Neuronal stem cell (in vitro differentiated cells): Measurements from ENCODE around the gene NOP14. TPM values are rescaled to one million over a fixed set of nuclear protein-coding genes. Genes with fewer than 3 reads are reported as not detected.
A peak's percentile ranks its signal among the peaks of the same experiment; 100 is the strongest.

ENCODE experiments used
- DNase-seq: peaks from one replicate; pipeline ENCODE4 v3.0.0-alpha.2; 2013; ENCODE audit warnings: low spot score
- H2AFZ ChIP-seq: one replicate; pipeline ENCODE4 v1.6.1; 2013; ENCODE audit warnings: mild to moderate bottlenecking, low read length, inconsistent platforms
- H2AK5ac ChIP-seq: 2 replicates; pipeline ENCODE4 v1.6.1; 2013; ENCODE audit warnings: low read depth, mild to moderate bottlenecking, inconsistent platforms, low read length, moderate library complexity, mixed read lengths
- H2BK120ac ChIP-seq: 2 replicates; pipeline ENCODE4 v1.6.1; 2013; ENCODE audit warnings: low read depth, mild to moderate bottlenecking, inconsistent platforms, low read length, moderate library complexity, mixed read lengths
- H2BK12ac ChIP-seq: one replicate; pipeline ENCODE4 v1.6.1; 2013; ENCODE audit warnings: low read length, inconsistent platforms
- H2BK15ac ChIP-seq: 2 replicates; pipeline ENCODE4 v1.6.1; 2013; ENCODE audit warnings: mild to moderate bottlenecking, low read length, inconsistent platforms, mixed read lengths
- H2BK5ac ChIP-seq: one replicate; pipeline ENCODE4 v1.6.1; 2013; ENCODE audit warnings: inconsistent platforms, mild to moderate bottlenecking, low read length, moderate library complexity
- H3K14ac ChIP-seq: one replicate; pipeline ENCODE4 v1.6.1; 2013; ENCODE audit warnings: low read length, inconsistent platforms
- H3K18ac ChIP-seq: 2 replicates; pipeline ENCODE4 v1.6.1; 2013; ENCODE audit warnings: low read length, inconsistent platforms
- H3K23ac ChIP-seq: 2 replicates; pipeline ENCODE4 v1.6.1; 2013; ENCODE audit warnings: low read depth, mild to moderate bottlenecking, mixed read lengths, low read length, inconsistent platforms; ENCODE audit not compliant: poor library complexity
- H3K27ac ChIP-seq: replicated peaks from 3 replicates; pipeline ENCODE4 v1.5.1; 2013; ENCODE audit warnings: low read length, inconsistent platforms
- H3K27me3 ChIP-seq, 3 experiments: 2 replicates each; pipeline ENCODE4 v1.6.1; 2013; ENCODE audit warnings: low read length in 3 of 3, mild to moderate bottlenecking in 2 of 3, inconsistent platforms in 1 of 3, low read depth in 1 of 3, mixed read lengths in 1 of 3, moderate library complexity in 1 of 3; ENCODE audit not compliant: control insufficient read depth in 3 of 3, insufficient read depth in 3 of 3
- H3K36me3 ChIP-seq, 2 donors: replicated peaks in 1 of 2; 2 replicates each; pipeline ENCODE4 v1.6.1; 2013; ENCODE audit warnings: low read length in 2 of 2; ENCODE audit not compliant: control insufficient read depth in 2 of 2, insufficient read depth in 2 of 2
- H3K4ac ChIP-seq: 2 replicates; pipeline ENCODE4 v1.6.1; 2013; ENCODE audit warnings: inconsistent platforms, mild to moderate bottlenecking, low read length, moderate library complexity
- H3K4me1 ChIP-seq, 2 donors: 1 replicate in 1 of 2; 2 replicates in 1 of 2; pipeline ENCODE4 v1.6.1; 2013; ENCODE audit warnings: low read length in 2 of 2, low read depth in 1 of 2; ENCODE audit not compliant: control insufficient read depth in 2 of 2, insufficient read depth in 1 of 2
- H3K4me2 ChIP-seq: one replicate; pipeline ENCODE4 v1.6.1; 2013; ENCODE audit warnings: mild to moderate bottlenecking, low read length, inconsistent platforms; ENCODE audit not compliant: insufficient read depth, poor library complexity, severe bottlenecking
- H3K4me3 ChIP-seq, 2 donors: 2 replicates each; pipeline ENCODE4 v1.5.1; 2013; ENCODE audit warnings: low read length in 2 of 2, mild to moderate bottlenecking in 2 of 2, inconsistent platforms in 1 of 2, moderate library complexity in 1 of 2
- H3K79me1 ChIP-seq: one replicate; pipeline ENCODE4 v1.6.1; 2013; ENCODE audit warnings: low read depth, mild to moderate bottlenecking, inconsistent platforms, low read length, moderate library complexity
- H3K9ac ChIP-seq: one replicate; pipeline ENCODE4 v1.6.1; 2013; ENCODE audit warnings: mild to moderate bottlenecking, low read depth, low read length, inconsistent platforms; ENCODE audit not compliant: poor library complexity
- H3K9me3 ChIP-seq, 2 donors: replicated peaks in 1 of 2; 2 replicates each; pipeline versions ENCODE3 to v1.6.1; 2013; ENCODE audit warnings: low read length in 2 of 2, mild to moderate bottlenecking in 2 of 2, inconsistent platforms in 1 of 2, low read depth in 1 of 2, mixed read lengths in 1 of 2, moderate library complexity in 1 of 2; ENCODE audit not compliant: control insufficient read depth in 2 of 2, insufficient read depth in 1 of 2
- H4K8ac ChIP-seq: one replicate; pipeline ENCODE4 v1.6.1; 2013; ENCODE audit warnings: low read depth, mild to moderate bottlenecking, inconsistent platforms, low read length, moderate library complexity
- H4K91ac ChIP-seq: one replicate; pipeline ENCODE4 v1.6.1; 2013; ENCODE audit warnings: low read length, low read depth, mild to moderate bottlenecking, inconsistent platforms; ENCODE audit not compliant: poor library complexity
- WGBS, 2 donors: extraction: QIAGEN DNeasy Blood & Tissue Kit; methylation state at CpG; one replicate each; pipeline ENCODE4 v1.1.7; 2013; ENCODE audit warnings: missing lambda C conversion rate in 2 of 2, mixed read lengths in 1 of 2; ENCODE audit not compliant: insufficient read length in 2 of 2, insufficient replicate concordance in 1 of 2; ENCODE audit errors: extremely low coverage in 2 of 2; 5-methylcytosine and 5-hydroxymethylcytosine counted together
- polyA plus RNA-seq, 2 experiments: library from polyadenylated mRNA; stranded (reverse); fragments of 200-250 nt; gene quantifications; one replicate each; pipeline ENCODE4 v1.2.3, GENCODE V29; 2013

Gene NOP14
- 21.4 TPM for polyA plus RNA-seq (2013, experiment 1 of 2)
- 21.1 TPM for polyA plus RNA-seq (2013, experiment 2 of 2)

DNA sequence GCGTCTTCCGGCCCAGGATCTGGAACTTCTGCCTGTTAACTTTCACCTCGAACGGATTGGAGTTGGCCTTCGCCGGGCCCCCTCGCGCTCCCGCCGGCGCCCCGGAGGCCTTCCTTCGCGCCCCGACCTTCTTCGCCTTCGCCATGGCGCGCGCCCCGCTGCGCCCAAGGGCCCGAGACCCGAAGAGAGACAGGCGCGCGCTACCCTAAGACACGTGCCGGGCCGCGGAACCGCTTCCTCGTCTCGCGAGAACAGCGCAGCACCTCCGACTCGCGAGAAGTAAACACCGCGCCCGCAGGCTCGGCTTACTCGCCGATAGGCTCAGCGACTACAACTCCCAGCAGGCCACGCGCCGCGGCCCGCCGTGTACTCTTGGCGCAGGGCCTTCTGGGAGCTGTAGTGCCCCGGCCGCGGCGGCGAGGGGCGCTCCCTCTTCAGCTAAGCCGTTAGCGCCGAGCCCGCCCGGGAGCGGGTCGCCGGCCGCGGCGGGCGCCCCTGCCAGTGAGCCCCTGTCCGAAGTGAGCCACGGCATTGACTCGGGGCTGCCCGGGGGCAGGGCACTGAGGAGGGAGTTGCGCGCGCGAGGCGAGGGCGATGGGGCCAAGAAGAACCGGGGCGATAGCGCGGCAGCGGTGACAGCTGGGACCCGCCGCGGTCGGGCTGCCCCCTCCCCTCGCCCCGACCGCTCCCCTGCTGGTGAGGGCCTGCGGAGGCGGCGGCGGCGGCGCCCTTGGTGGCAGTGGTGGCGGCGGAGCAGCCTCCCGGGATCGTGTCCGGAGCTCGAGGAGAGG lies at the start of gene NOP14, which contains the start of gene GRK4:
TSS of gene NOP14 (minus strand) at position 232 of the 791 bp plus-strand sequence. CDS start at position 145, 87 bp downstream.
TSS of gene GRK4 (plus strand) at position 397 of the 791 bp plus-strand sequence. CDS start 500 bp downstream, outside the sequence.
- H2BK120ac ChIP-seq = peak within 1 kb of the TSS; percentile 31
- peak within 1 kb of the TSS; percentile 60 to 96 for H3K4me3 ChIP-seq
- no peak within 1 kb of the TSS for H2BK12ac ChIP-seq
- WGBS, 2 donors = no CpG with 5 or more reads among the region's 105 CpGs
- peaks cover 9% of the 10 kb centered on the region for H3K79me1 ChIP-seq
- DNase-seq = peak; percentile 98
- H3K9me3 ChIP-seq = no peaks in the 10 kb centered on the region
- peak within 1 kb of the TSS; percentile 76 for H3K4ac ChIP-seq
- H2BK5ac ChIP-seq = peak within 1 kb of the TSS; percentile 75
- peak within 1 kb of the TSS; percentile 100 for H2AFZ ChIP-seq
- H3K14ac ChIP-seq = peak within 1 kb of the TSS; percentile 38
- H3K18ac ChIP-seq = peak within 1 kb of the TSS; percentile 94
- peaks cover 3 to 8% of the 10 kb centered on the region in 2 donors for H3K4me1 ChIP-seq
- peak within 1 kb of the TSS; percentile 94 for H3K9ac ChIP-seq
- H3K23ac ChIP-seq = peak within 1 kb of the TSS; percentile 93
- peak within 1 kb of the TSS; percentile 89 for H3K4me2 ChIP-seq
- H3K27me3 ChIP-seq = no peaks in the 10 kb centered on the region
- H3K27ac ChIP-seq = peak within 1 kb of the TSS; percentile 69
- H3K36me3 ChIP-seq = peaks cover 1 to 20% of the 10 kb centered on the region in 2 donors
- peak within 1 kb of the TSS; percentile 75 for H2AK5ac ChIP-seq
- H4K91ac ChIP-seq = no peak within 1 kb of the TSS
- H4K8ac ChIP-seq = no peak within 1 kb of the TSS
- no peak within 1 kb of the TSS for H2BK15ac ChIP-seq

GRCh38 chr4:3011456-3012220 lies 48.4 kb upstream of the NOP14 start:
- Histone ChIP-seq H4K8ac (no peak overlapping the region), H2BK12ac (peak overlapping the region; percentile 43), H3K4me3 (peak overlapping the region in 1 of 2 donors; percentile 42), H3K9me3 (no peaks in the 10 kb centered on the region), H2AFZ (no peak overlapping the region), H3K79me1 (no peaks in the 10 kb centered on the region), H3K4me2 (no peak overlapping the region), H3K14ac (no peak overlapping the region), H3K23ac (no peak overlapping the region), H4K91ac (no peak overlapping the region), H2AK5ac (no peak overlapping the region), H3K4me1 (no peaks in the 10 kb centered on the region), H3K4ac (no peak overlapping the region), H2BK5ac (no peak overlapping the region), H3K27me3 (no peaks in the 10 kb centered on the region), H2BK15ac (no peak overlapping the region), H3K18ac (no peak overlapping the region), H3K9ac (no peak overlapping the region), H2BK120ac (no peak overlapping the region), H3K36me3 (no peaks in the 10 kb centered on the region), H3K27ac (no peak overlapping the region)
- WGBS, 2 donors = no CpG with 5 or more reads among the region's 17 CpGs
- DNase-seq = no peak

DNA sequence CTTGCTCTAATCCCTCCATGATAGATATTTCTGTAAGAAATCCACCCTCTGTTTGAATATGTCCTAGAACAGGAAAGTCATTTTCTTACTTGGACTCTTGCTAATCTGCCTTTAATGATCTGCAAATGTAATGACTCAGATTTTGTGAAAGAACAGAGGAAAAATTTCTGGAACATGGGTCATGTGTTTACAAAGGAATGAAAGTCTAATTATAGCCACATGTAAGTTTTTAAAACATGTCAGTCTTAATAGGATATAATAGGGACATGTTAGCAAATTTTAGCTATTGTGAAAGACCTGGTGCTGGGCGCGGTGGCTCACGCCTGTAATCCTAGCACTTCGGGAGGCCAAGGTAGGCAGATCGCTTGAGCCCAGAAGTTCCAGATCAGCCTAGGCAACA lies 47.8 kb upstream of the NOP14 start:
- no peak overlapping the region for H2BK12ac ChIP-seq
- no peak overlapping the region for H3K4me2 ChIP-seq
- H3K18ac ChIP-seq = no peak overlapping the region
- H3K14ac ChIP-seq = no peak overlapping the region
- H3K23ac ChIP-seq = no peak overlapping the region
- H2BK15ac ChIP-seq = no peak overlapping the region
- H3K4me3 ChIP-seq = no peak overlapping the region
- H2AFZ ChIP-seq = no peak overlapping the region
- no peaks in the 10 kb centered on the region for H3K79me1 ChIP-seq
- H4K8ac ChIP-seq = no peak overlapping the region
- no peaks in the 10 kb centered on the region for H3K9me3 ChIP-seq
- WGBS, 2 donors = no CpG with 5 or more reads among the region's 5 CpGs
- no peaks in the 10 kb centered on the region for H3K27me3 ChIP-seq
- no peak overlapping the region for H2BK5ac ChIP-seq
- no peak overlapping the region for H2AK5ac ChIP-seq
- no peaks in the 10 kb centered on the region for H3K36me3 ChIP-seq
- DNase-seq = no peak
- no peak overlapping the region for H3K4ac ChIP-seq
- no peak overlapping the region for H3K27ac ChIP-seq
- no peaks in the 10 kb centered on the region for H3K4me1 ChIP-seq
- no peak overlapping the region for H2BK120ac ChIP-seq
- no peak overlapping the region for H4K91ac ChIP-seq
- H3K9ac ChIP-seq = no peak overlapping the region

- Histone ChIP-seq H2BK5ac (no peak overlapping the region), H3K4ac (no peak overlapping the region), H2BK12ac (no peak overlapping the region), H3K23ac (no peak overlapping the region), H2BK15ac (no peak overlapping the region), H2AK5ac (no peak overlapping the region), H2BK120ac (no peak overlapping the region), H3K27me3 (no peaks in the 10 kb centered on the region), H3K27ac (no peak overlapping the region), H3K4me2 (no peak overlapping the region), H4K91ac (no peak overlapping the region), H3K9ac (no peak overlapping the region), H3K79me1 (no peaks in the 10 kb centered on the region), H4K8ac (no peak overlapping the region), H3K4me1 (no peaks in the 10 kb centered on the region), H3K14ac (no peak overlapping the region), H3K9me3 (no peaks in the 10 kb centered on the region), H2AFZ (no peak overlapping the region), H3K4me3 (no peak overlapping the region), H3K18ac (no peak overlapping the region), H3K36me3 (no peaks in the 10 kb centered on the region)
- DNase-seq = no peak
- no CpG with 5 or more reads among the region's 2 CpGs for WGBS, 2 donors
These were observed 47.4 kb upstream of the NOP14 start for GRCh38 chr4:3010577-3010976.
